SK-N-SH treated with all-trans-retinoic acid at 6 μM for 48 hours (cell line): ENCODE measurements around the gene FLII.

Experiments
- ATAC-seq: fragments of 200-7000 bp; cut with Tn5 transposase; 3 replicates; pipeline ENCODE4 v1.9.1; 2020; ENCODE audit warnings: mild to moderate bottlenecking, moderate library complexity
- ARNTL ChIP-seq: fragments of 450-650 bp; formaldehyde crosslinking; IDR thresholded peaks from 2 replicates; pipeline ENCODE4 v1.5.0; 2020; ENCODE audit warnings: low read depth, mild to moderate bottlenecking, moderate library complexity, borderline replicate concordance
- BACH2 ChIP-seq: fragments of 250-450 bp; sonication (Bioruptor Pico); IDR thresholded peaks from 2 replicates; pipeline ENCODE4 v1.9.0; 2021; ENCODE audit warnings: mild to moderate bottlenecking, borderline replicate concordance
- CREB5 ChIP-seq: fragments of 250-450 bp; sonication (Bioruptor Pico); IDR thresholded peaks from 2 replicates; pipeline ENCODE4 v1.5.1; 2020; ENCODE audit warnings: low read depth, mild to moderate bottlenecking, moderate library complexity
- CSDC2 ChIP-seq: fragments of 250-450 bp; sonication (Bioruptor Pico); IDR thresholded peaks from 2 replicates; pipeline ENCODE4 v1.5.0; 2020; ENCODE audit warnings: mild to moderate bottlenecking, moderate library complexity
- CSRNP3 ChIP-seq: fragments of 250-450 bp; sonication (Bioruptor Pico); IDR thresholded peaks from 2 replicates; pipeline ENCODE4 v1.5.1; 2021; ENCODE audit warnings: mild to moderate bottlenecking, moderate library complexity
- ESRRG ChIP-seq: fragments of 250-450 bp; sonication (Bioruptor Pico); IDR thresholded peaks from 2 replicates; pipeline ENCODE4 v1.6.1; 2021; ENCODE audit warnings: mild to moderate bottlenecking
- GLIS3 ChIP-seq: fragments of 250-450 bp; sonication (Bioruptor Pico); IDR thresholded peaks from 2 replicates; pipeline ENCODE4 v1.5.0; 2020; ENCODE audit warnings: mild to moderate bottlenecking, moderate library complexity
- ISL1 ChIP-seq: fragments of 250-450 bp; sonication (Bioruptor Pico); IDR thresholded peaks from 2 replicates; pipeline ENCODE4 v2.1.2; 2022; ENCODE audit warnings: mild to moderate bottlenecking, moderate library complexity
- OSR1 ChIP-seq: fragments of 250-450 bp; sonication (Bioruptor Pico); IDR thresholded peaks from 2 replicates; pipeline ENCODE4 v1.8.0; 2022; ENCODE audit warnings: moderate library complexity, mild to moderate bottlenecking, inconsistent platforms
- PATZ1 ChIP-seq: fragments of 250-450 bp; sonication (Bioruptor Pico); IDR thresholded peaks from 2 replicates; pipeline ENCODE4 v1.8.0; 2020; ENCODE audit warnings: mild to moderate bottlenecking, moderate library complexity, borderline replicate concordance
- POU6F1 ChIP-seq: fragments of 250-450 bp; sonication (Bioruptor Pico); IDR thresholded peaks from 2 replicates; pipeline ENCODE4 v1.8.0; 2021; ENCODE audit warnings: low read depth, mild to moderate bottlenecking, moderate library complexity, borderline replicate concordance
- PPARA ChIP-seq: fragments of 250-450 bp; sonication (Bioruptor Pico); IDR thresholded peaks from 2 replicates; pipeline ENCODE4 v1.5.0; 2020; ENCODE audit warnings: mild to moderate bottlenecking, borderline replicate concordance
- RARB ChIP-seq: fragments of 250-450 bp; sonication (Bioruptor Pico); IDR thresholded peaks from 2 replicates; pipeline ENCODE4 v1.8.0; 2021; ENCODE audit warnings: mild to moderate bottlenecking, moderate library complexity
- SNAI2 ChIP-seq: fragments of 250-450 bp; sonication (Bioruptor Pico); IDR thresholded peaks from 2 replicates; pipeline ENCODE4 v1.5.0; 2020; ENCODE audit warnings: mild to moderate bottlenecking, moderate library complexity
- TCF4 ChIP-seq: fragments of 250-450 bp; sonication (Bioruptor Pico); IDR thresholded peaks from 2 replicates; pipeline ENCODE4 v1.8.0; 2021; ENCODE audit warnings: mild to moderate bottlenecking, moderate library complexity, borderline replicate concordance
- TOX ChIP-seq: fragments of 250-450 bp; sonication (Bioruptor Pico); IDR thresholded peaks from 2 replicates; pipeline ENCODE4 v1.8.0; 2021; ENCODE audit warnings: mild to moderate bottlenecking, moderate library complexity, borderline replicate concordance
- ZC3H10 ChIP-seq: fragments of 250-450 bp; sonication (Bioruptor Pico); IDR thresholded peaks from 2 replicates; pipeline ENCODE4 v1.5.1; 2021; ENCODE audit warnings: mild to moderate bottlenecking, moderate library complexity
- ZFP30 ChIP-seq: fragments of 450-650 bp; formaldehyde crosslinking; IDR thresholded peaks from 2 replicates; pipeline ENCODE4 v1.5.0; 2022; ENCODE audit warnings: mild to moderate bottlenecking, moderate library complexity
- ZNF8 ChIP-seq: fragments of 450-650 bp; formaldehyde crosslinking; IDR thresholded peaks from 2 replicates; pipeline ENCODE4 v1.5.0; 2020; ENCODE audit warnings: mild to moderate bottlenecking, moderate library complexity
- TF ChIP-seq, protein P1 (sequence below): fragments of 250-450 bp; sonication (Bioruptor Pico); IDR thresholded peaks from 2 replicates; pipeline ENCODE4 v1.5.0; 2020; ENCODE audit warnings: mild to moderate bottlenecking, moderate library complexity

The FLII gene

DNA sequence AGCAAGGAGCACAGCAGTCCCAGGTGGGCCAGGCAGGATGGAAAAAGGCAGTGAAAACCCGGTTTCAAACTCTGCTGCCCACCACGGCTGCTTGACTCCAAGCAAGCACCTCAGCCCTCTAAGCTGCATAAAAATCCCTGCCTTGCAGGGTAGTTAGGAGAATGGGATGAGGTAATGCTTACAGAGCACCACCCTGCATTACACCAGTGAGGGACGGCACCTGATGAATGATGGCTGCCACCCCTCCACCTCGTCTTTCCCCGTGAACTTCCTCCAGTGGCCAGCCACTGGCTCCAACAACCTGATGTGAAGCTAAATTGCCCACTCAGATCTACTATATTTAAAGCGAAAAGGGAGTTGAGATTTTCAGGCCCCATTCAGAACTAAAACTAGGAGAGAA is 23.2 kb upstream of the FLII start:
- no peak for ATAC-seq
- TF ChIP-seq ISL1 (CRISPR knock-in tag) (no peak), OSR1 (CRISPR knock-in tag) (no peak), ESRRG (CRISPR knock-in tag) (no peak), TCF4 (CRISPR knock-in tag) (no peak), ZFP30 (no peak), ZC3H10 (CRISPR knock-in tag) (no peak), PATZ1 (CRISPR knock-in tag) (no peak)
- TF ChIP-seq, protein P1, sequence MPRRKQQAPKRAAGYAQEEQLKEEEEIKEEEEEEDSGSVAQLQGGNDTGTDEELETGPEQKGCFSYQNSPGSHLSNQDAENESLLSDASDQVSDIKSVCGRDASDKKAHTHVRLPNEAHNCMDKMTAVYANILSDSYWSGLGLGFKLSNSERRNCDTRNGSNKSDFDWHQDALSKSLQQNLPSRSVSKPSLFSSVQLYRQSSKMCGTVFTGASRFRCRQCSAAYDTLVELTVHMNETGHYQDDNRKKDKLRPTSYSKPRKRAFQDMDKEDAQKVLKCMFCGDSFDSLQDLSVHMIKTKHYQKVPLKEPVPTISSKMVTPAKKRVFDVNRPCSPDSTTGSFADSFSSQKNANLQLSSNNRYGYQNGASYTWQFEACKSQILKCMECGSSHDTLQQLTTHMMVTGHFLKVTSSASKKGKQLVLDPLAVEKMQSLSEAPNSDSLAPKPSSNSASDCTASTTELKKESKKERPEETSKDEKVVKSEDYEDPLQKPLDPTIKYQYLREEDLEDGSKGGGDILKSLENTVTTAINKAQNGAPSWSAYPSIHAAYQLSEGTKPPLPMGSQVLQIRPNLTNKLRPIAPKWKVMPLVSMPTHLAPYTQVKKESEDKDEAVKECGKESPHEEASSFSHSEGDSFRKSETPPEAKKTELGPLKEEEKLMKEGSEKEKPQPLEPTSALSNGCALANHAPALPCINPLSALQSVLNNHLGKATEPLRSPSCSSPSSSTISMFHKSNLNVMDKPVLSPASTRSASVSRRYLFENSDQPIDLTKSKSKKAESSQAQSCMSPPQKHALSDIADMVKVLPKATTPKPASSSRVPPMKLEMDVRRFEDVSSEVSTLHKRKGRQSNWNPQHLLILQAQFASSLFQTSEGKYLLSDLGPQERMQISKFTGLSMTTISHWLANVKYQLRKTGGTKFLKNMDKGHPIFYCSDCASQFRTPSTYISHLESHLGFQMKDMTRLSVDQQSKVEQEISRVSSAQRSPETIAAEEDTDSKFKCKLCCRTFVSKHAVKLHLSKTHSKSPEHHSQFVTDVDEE: no peak

DNA sequence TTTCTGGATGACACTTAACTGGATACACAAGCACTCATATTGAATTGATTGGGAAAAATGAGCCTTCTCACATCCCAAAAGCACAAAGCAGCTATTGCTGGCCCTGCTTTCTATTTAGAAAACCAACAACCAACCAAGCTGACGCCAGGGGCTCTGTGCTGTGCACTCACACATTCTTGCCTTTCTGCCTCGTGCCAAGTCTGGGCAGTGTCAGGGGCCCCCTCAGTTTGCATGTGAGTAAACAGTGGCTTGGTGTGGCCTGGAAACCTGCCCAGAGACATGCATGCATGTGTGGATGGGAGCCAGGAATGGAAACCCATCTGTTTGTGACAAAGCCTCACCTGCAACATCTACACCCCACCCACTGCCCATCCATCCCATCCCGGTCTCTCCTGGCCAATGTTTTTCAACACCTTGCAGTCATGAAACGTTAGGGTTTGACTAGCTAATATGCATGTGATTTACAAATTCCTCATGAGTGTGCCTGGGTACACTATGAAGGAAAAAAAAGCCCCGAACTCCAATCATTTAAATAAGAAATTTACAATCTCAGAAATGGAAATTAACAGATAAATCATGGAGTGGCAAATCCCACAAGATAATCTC is 22.3 kb upstream of the FLII start:
- no peak for TF ChIP-seq OSR1 (CRISPR knock-in tag)
- ATAC-seq: no peak

DNA sequence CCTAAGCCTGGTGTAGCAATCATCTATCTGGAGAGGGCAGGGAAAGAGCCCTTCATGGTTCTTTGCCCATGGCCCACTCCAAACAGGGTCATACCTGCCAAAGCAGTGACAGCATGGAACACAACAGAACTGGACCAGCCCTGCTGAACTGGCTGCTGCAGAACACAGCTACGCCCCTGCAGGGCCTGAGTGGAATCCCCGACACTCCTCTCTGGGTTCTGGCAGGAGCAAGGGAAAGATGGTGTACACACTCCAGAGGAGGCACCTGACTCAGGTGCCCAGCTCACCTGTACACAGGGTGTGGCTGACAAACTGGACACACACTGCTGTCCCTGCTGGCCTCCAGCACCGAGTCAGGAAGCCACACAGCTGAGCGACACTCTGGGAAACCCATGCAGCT is 21.7 kb upstream of the FLII start:
- no peak for TF ChIP-seq PPARA (CRISPR knock-in tag)
- no peak for TF ChIP-seq RARB (CRISPR knock-in tag)
- TF ChIP-seq POU6F1: no peak
- no peak for TF ChIP-seq CSDC2 (CRISPR knock-in tag)
- no peak for TF ChIP-seq ZNF8 (CRISPR knock-in tag)
- no peak for TF ChIP-seq OSR1 (CRISPR knock-in tag)
- no peak for TF ChIP-seq TCF4 (CRISPR knock-in tag)
- TF ChIP-seq SNAI2: no peak
- TF ChIP-seq CSRNP3 (CRISPR knock-in tag): no peak
- TF ChIP-seq ISL1 (CRISPR knock-in tag): no peak
- no peak for TF ChIP-seq TOX (CRISPR knock-in tag)
- TF ChIP-seq BACH2 (CRISPR knock-in tag): no peak
- no peak for ATAC-seq

DNA sequence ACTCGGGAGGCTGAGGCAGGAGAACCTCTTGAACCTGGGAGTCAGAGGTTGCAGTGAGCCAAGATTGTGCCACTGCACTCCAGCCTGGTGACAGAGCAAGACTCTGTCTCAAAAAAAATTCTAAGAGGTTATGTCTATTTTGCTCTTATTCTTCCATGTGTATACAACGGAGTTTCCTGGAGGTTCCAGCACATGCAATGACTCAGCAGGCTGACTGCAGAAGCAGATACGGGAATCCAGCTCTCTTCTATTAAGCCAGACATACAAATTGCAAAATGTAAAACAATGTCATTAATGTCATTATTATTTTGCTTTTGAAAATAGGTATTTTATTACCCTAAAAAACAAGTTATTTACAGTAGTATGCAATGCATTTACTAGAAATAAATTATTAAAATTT is 20.3 kb upstream of the FLII start:
- TF ChIP-seq SNAI2 (no peak), ZNF8 (CRISPR knock-in tag) (no peak)
- ATAC-seq: no peak

- no peak for TF ChIP-seq OSR1 (CRISPR knock-in tag)
- TF ChIP-seq CSRNP3 (CRISPR knock-in tag): no peak
- TF ChIP-seq ARNTL (CRISPR knock-in tag): no peak
- TF ChIP-seq ESRRG (CRISPR knock-in tag): no peak
- TF ChIP-seq, protein P1: no peak
- TF ChIP-seq CREB5 (CRISPR knock-in tag): no peak
- no peak for TF ChIP-seq ZNF8 (CRISPR knock-in tag)
- no peak for TF ChIP-seq RARB (CRISPR knock-in tag)
- TF ChIP-seq BACH2 (CRISPR knock-in tag): no peak
- TF ChIP-seq GLIS3 (CRISPR knock-in tag): no peak
- ATAC-seq: no peak
These were observed 18.5 kb upstream of the FLII start for GRCh38 chr17:18277076-18277475.
